Brain microvascular endothelial cell (primary cell): ENCODE results near the gene HAUS7.

Source experiments
- DNase-seq: peaks from one replicate; pipeline ENCODE4 v3.0.0-alpha.2; 2020
- H3K27ac ChIP-seq: fragments of 250-450 bp; sonication (Bioruptor Pico); 2 replicates; pipeline ENCODE4 v1.5.1; 2020; ENCODE audit warnings: mild to moderate bottlenecking, moderate library complexity
- H3K27me3 ChIP-seq: fragments of 250-450 bp; sonication (Bioruptor Pico); replicated peaks from 2 replicates; pipeline ENCODE4 v1.5.1; 2020; ENCODE audit warnings: mild to moderate bottlenecking
- H3K36me3 ChIP-seq: fragments of 250-450 bp; sonication (Bioruptor Pico); replicated peaks from 2 replicates; pipeline ENCODE4 v1.5.1; 2020; ENCODE audit warnings: mild to moderate bottlenecking
- H3K4me3 ChIP-seq: 2 replicates; pipeline ENCODE4 v1.5.1; 2011; ENCODE audit warnings: low read depth, mild to moderate bottlenecking, control low read depth, low read length, moderate library complexity
- in situ Hi-C: cut with HindIII; loops from 2 replicates; pipeline ENCODE4 v1.10.0; 2017; ENCODE audit warnings: low sequenced_read_pairs, low pct_ligation_motif_present
- TF ChIP-seq, protein P1 (sequence below): IDR thresholded peaks from 2 replicates; pipeline ENCODE4 v1.5.1; 2011; ENCODE audit warnings: low read depth, mild to moderate bottlenecking, moderate library complexity, low read length, control low read depth, inconsistent platforms; ENCODE audit errors: missing control alignments

Gene HAUS7

GRCh38 chrX:153449368-153450113 lies 20.8 kb downstream of the HAUS7 start:
- no peaks in the 10 kb centered on the region for H3K27me3 ChIP-seq
- H3K4me3 ChIP-seq, result no peak overlapping the region
- no peak overlapping the region for H3K27ac ChIP-seq
- in situ Hi-C loops, result no loop called here
- TF ChIP-seq, protein P1, sequence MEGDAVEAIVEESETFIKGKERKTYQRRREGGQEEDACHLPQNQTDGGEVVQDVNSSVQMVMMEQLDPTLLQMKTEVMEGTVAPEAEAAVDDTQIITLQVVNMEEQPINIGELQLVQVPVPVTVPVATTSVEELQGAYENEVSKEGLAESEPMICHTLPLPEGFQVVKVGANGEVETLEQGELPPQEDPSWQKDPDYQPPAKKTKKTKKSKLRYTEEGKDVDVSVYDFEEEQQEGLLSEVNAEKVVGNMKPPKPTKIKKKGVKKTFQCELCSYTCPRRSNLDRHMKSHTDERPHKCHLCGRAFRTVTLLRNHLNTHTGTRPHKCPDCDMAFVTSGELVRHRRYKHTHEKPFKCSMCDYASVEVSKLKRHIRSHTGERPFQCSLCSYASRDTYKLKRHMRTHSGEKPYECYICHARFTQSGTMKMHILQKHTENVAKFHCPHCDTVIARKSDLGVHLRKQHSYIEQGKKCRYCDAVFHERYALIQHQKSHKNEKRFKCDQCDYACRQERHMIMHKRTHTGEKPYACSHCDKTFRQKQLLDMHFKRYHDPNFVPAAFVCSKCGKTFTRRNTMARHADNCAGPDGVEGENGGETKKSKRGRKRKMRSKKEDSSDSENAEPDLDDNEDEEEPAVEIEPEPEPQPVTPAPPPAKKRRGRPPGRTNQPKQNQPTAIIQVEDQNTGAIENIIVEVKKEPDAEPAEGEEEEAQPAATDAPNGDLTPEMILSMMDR, result no peak
- H3K36me3 ChIP-seq, result no peaks in the 10 kb centered on the region
- no peak for DNase-seq

GRCh38 chrX:153448556-153449367 lies 21.6 kb downstream of the HAUS7 start:
- no peak overlapping the region for H3K4me3 ChIP-seq
- no peak for DNase-seq
- H3K27ac ChIP-seq, result no peak overlapping the region
- H3K27me3 ChIP-seq, result no peaks in the 10 kb centered on the region
- H3K36me3 ChIP-seq, result no peaks in the 10 kb centered on the region
- TF ChIP-seq, protein P1, result no peak
- in situ Hi-C loops, result no loop called here

DNA sequence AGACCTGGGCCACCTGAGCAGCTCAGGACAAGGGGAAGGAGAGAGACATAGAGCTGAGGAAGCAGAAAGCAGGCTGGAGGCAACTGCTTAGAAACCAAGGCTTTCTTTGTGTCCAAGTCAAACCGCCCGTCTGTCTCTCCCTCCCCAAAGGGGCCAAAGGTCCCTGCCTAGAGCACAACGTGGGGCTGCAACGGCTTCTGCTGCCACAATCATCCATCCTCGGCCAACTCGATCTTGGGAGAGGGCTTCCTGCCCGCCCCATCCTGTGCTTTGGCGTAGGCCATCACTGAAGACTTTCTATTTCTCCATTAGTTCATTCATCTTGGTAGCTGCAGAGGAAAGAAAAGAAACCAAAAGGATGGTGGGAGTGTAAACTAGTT lies 22.8 kb downstream of the HAUS7 start:
- H3K4me3 ChIP-seq, result no peak overlapping the region
- H3K27me3 ChIP-seq, result no peaks in the 10 kb centered on the region
- H3K36me3 ChIP-seq, result no peaks in the 10 kb centered on the region
- TF ChIP-seq, protein P1, result no peak
- in situ Hi-C loops, result no loop called here
- no peak for DNase-seq
- H3K27ac ChIP-seq, result no peak overlapping the region

- DNase-seq, result no peak
- H3K27me3 ChIP-seq, result no peaks in the 10 kb centered on the region
- TF ChIP-seq, protein P1, result no peak
- H3K27ac ChIP-seq, result no peak overlapping the region
- H3K36me3 ChIP-seq, result no peaks in the 10 kb centered on the region
- H3K4me3 ChIP-seq, result no peak overlapping the region
- in situ Hi-C loops, result no loop called here
Observed at GRCh38 chrX:153446950-153447580, 23.3 kb downstream of the HAUS7 start.

GRCh38 chrX:153446636-153446936 lies 23.8 kb downstream of the HAUS7 start:
- TF ChIP-seq, protein P1, result no peak
- H3K27me3 ChIP-seq, result no peaks in the 10 kb centered on the region
- H3K36me3 ChIP-seq, result no peaks in the 10 kb centered on the region
- in situ Hi-C loops, result no loop called here
- DNase-seq, result no peak
- H3K27ac ChIP-seq, result no peak overlapping the region
- no peak overlapping the region for H3K4me3 ChIP-seq
